NB4 (cell line): ENCODE results near the gene ZFP62.

Experiments used
- DNase-seq: peaks from one replicate; pipeline ENCODE4 v3.0.0; 2010; ENCODE audit warnings: low read depth
- H3K4me3 ChIP-seq: one replicate; pipeline ENCODE4 v1.5.1; 2011; ENCODE audit warnings: mild to moderate bottlenecking, low read depth, low read length, moderate library complexity
- MYC ChIP-seq: IDR thresholded peaks from 2 replicates; pipeline ENCODE4 v1.6.1; 2011; ENCODE audit warnings: low read depth, low read length
- POLR2A ChIP-seq: IDR thresholded peaks from 2 replicates; pipeline ENCODE4 v1.6.1; 2011; ENCODE audit warnings: mild to moderate bottlenecking; ENCODE audit not compliant: insufficient read length; ENCODE audit errors: extremely low read depth
- TF ChIP-seq, protein P1 (sequence below): IDR thresholded peaks from one replicate; pipeline ENCODE4 v1.5.1; 2012; ENCODE audit warnings: low read depth, low read length
- TF ChIP-seq, protein P2 (sequence below): IDR thresholded peaks from 2 replicates; pipeline ENCODE4 v1.6.1; 2011; ENCODE audit warnings: low read depth, low read length

Gene ZFP62

DNA sequence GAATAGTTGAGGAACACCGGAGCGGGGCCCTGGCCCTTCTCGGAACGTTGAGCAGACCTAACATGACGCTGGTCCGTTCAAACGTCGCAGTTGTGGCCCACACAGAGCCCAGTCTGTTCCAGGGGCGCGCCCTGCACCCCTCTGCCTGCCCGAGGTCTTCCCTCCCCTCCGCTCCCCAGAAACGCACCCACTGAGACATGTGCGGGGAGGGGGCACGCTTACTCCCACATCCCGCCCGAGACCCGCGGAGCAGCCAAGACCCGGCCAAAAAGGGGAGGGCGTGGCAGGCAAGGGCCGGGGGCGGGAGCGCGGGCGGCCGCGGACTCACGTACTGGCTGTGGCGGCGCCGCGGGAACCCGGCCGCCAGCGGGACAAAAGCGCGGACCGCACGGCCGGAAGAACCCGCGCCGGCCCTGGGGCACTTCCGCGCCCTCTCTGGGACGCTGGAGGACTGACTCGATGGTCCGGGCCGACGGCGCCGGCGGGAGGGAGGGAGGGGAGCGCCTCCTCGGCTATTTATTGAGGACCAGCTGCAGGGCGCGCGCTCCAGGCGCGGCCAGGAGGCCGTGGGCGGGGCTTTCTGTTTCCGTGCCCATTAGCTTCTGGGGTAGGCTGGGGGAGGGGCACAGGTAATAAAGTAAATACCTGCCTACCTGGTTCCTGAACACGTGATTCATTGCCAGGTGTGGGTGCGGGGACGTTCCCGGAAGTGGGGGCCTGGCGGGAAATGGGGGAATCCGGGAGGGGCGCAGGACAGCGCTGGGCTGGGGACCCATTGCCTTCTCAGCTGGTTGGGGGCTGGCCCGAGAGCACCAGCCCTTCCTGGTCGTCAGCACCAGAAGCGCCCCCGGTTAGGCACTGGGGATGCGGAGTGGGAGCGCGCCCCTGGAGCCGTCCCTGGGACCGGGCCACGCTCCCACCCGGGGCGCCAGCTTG is at the start of gene ZFP62:
Gene ZFP62, minus strand, starts transcription at position 390 of the 936 bp plus-strand sequence. Its CDS starts 57 bp downstream, at position 333.
- peak; percentile 65 for TF ChIP-seq POLR2A
- TF ChIP-seq MYC: peak; percentile 60
- TF ChIP-seq, protein P1, sequence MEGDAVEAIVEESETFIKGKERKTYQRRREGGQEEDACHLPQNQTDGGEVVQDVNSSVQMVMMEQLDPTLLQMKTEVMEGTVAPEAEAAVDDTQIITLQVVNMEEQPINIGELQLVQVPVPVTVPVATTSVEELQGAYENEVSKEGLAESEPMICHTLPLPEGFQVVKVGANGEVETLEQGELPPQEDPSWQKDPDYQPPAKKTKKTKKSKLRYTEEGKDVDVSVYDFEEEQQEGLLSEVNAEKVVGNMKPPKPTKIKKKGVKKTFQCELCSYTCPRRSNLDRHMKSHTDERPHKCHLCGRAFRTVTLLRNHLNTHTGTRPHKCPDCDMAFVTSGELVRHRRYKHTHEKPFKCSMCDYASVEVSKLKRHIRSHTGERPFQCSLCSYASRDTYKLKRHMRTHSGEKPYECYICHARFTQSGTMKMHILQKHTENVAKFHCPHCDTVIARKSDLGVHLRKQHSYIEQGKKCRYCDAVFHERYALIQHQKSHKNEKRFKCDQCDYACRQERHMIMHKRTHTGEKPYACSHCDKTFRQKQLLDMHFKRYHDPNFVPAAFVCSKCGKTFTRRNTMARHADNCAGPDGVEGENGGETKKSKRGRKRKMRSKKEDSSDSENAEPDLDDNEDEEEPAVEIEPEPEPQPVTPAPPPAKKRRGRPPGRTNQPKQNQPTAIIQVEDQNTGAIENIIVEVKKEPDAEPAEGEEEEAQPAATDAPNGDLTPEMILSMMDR: no peak
- TF ChIP-seq, protein P2, sequence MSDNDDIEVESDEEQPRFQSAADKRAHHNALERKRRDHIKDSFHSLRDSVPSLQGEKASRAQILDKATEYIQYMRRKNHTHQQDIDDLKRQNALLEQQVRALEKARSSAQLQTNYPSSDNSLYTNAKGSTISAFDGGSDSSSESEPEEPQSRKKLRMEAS: peak; percentile 61
- peak within 1 kb of the TSS; percentile 88 for H3K4me3 ChIP-seq
- DNase-seq: peak; percentile 95

DNA sequence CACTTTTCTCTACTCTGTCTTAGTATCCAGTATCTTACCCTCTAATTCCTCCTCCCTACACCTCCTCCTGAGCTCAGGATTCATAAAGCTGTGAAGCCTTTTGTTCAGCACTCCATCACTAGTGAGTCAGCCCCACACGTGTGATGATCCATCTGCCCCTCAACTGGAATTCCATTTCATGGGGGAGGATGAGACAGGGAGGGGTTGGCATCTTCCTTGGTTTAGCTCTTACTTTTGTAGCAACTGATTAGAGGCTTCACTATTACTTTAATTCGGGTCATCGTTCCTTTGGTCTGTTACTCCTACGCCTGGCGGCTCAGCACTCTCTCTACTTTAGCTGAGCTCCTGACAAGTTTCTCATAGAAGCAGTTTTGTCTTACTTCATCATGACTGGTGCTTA is 49.7 kb upstream of the ZFP62 start:
- DNase-seq: no peak
- H3K4me3 ChIP-seq: no peak overlapping the region
- TF ChIP-seq, protein P1: no peak
- TF ChIP-seq, protein P2: no peak
- TF ChIP-seq POLR2A (no peak), MYC (no peak)

DNA sequence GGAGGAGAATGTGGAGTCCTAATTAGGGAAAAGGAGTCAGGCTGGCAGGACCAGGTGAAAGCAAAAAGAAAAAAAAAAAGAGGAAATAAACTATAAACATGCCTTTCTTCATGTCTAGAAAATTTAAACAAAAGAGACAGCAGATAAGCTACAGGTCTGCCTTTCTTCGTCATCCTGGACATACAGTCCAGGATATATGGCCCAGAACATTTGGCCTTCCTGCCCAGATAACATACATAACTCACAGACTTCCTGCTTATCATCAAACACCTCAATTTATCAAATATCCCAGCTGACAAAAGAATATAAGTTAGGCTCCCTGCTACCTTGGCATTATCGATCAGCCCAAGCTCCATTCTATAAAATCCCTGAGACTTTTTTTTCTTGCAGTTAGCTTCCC is 49.1 kb upstream of the ZFP62 start:
- TF ChIP-seq, protein P2: no peak
- TF ChIP-seq, protein P1: no peak
- TF ChIP-seq MYC (no peak), POLR2A (no peak)
- DNase-seq: no peak
- H3K4me3 ChIP-seq: no peak overlapping the region

DNA sequence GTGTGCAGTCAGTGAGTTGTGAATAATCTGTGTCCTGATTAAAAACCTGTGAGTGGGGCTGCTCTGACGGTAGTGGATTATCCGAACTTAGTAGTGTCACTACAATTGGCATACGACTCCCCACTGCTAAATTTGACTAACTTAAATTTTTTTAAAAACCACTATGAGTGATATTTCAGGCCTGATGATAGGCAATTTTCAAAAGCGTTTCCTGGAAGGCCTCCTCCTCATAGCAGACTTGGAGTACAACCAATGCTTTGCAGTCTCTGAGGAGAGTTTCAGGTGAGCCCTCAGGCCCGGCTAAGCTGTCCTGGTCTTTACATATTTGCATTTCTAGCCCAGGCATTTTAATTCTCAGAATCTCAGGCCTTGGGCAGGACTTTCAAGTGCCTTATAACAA is 48.7 kb upstream of the ZFP62 start:
- H3K4me3 ChIP-seq: no peak overlapping the region
- TF ChIP-seq, protein P1: no peak
- TF ChIP-seq, protein P2: no peak
- TF ChIP-seq POLR2A (no peak), MYC (no peak)
- no peak for DNase-seq

DNA sequence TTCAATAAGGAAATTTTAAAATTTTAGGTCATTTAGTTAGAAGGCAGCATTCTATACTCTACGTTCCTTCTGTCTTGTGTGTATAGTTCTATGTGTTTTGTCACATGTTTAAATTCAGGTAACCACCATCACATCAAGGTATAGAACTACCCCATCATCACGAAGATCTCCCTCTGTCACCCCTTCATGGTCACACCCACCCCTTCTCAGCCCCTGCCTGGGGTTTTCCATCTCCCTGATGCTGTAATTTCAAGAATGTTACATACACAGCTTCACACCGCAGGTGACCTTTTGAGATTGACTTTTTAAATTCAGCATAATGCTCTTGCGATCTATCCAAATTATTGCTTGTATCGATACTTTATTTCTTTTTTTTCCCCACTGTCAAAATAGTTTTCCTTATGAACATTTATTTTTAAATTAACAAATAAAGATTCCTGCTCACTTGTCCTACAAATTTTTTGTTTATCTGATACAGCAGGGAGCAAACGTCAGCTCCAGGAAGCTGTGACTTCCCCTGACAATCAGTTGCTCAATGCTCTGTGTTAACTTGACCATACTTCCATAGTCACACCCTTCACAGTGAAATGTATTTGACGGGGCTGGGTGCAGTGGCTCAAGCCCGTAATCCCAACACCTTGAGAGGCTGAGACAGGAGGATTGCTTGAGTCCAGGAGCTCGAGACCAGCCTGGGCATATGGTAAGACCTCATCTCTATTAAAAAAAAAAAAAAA is 48.1 kb upstream of the ZFP62 start:
- H3K4me3 ChIP-seq: no peak overlapping the region
- TF ChIP-seq POLR2A: no peak
- no peak for TF ChIP-seq MYC
- TF ChIP-seq, protein P1: no peak
- TF ChIP-seq, protein P2: no peak
- peak; percentile 45 for DNase-seq
